ENCODE measurements around the gene TMSB4Y.

TMSB4Y gene

GRCh38 chrY:13703568-13703968 is at the start of gene TMSB4Y:
TSS of gene TMSB4Y (plus strand) at chrY:13703899.
- peak; percentile 28 to 57 for DNase-seq (ENCODE audit: low read depth in 1 of 2, low spot score in 1 of 2)

DNA sequence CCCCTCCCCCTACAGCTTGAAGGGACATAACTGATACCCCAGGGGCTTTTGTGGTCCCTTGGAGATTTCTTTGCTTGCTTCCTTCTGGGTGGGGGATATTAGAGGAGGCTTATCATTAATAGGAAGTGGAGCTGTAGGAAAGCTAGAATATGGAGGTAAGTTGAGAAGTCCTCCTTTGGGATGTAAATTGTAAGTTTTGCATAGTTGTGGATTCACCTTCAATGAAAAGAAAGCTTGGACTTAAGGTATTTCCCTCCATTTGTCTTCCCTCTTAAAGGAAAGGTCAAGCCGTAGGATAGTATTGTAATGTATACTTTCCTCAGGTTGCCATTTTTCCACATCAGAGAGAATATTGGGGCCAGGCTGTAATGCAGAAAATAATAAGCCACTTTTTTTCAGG is 39.5 kb upstream of the TMSB4Y start:
- DNase-seq (ENCODE audit: low read depth in 1 of 2, low spot score in 1 of 2): no peak

DNA sequence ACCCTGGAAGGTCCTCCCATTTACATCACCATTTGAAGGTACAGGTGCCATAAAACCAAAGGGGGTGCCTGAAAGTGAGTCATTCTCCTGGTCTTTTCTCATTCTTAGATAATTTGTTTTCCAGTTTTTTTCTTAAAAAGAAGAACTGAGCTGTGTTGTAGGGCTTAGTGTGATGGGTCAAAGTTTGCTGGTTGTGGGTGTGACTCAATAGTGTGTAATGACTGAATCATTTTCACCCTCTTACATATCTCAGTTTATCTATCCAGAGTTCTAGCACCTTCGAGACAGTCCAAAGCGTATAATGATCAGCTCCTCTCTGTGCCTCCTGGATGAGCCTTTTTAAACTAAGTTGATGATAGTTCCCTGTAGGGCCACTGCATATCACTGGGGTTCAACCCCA is 32.6 kb upstream of the TMSB4Y start:
- DNase-seq (ENCODE audit: low read depth in 1 of 2, low spot score in 1 of 2): no peak

DNA sequence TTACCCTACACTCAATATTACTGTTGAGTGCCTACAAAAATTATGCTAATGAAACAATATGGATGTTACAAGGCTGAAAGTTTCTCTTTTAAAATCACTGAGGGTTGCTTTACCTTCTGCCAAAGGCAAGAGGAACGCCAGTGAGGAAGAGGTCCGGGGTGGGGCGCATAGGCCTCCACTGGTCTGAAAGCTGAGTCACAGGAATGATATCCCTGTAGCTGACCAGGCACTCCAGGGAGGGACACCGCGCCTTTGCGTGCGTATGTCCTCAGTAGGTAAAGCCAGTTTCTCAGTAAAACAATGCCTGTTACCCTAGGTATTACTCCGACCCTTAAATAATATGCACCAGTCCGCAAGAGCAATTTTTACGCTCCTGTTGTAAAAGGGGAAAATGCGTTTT is 1.4 kb upstream of the TMSB4Y start:
- DNase-seq (ENCODE audit: low read depth in 1 of 2, low spot score in 1 of 2): no peak

DNA sequence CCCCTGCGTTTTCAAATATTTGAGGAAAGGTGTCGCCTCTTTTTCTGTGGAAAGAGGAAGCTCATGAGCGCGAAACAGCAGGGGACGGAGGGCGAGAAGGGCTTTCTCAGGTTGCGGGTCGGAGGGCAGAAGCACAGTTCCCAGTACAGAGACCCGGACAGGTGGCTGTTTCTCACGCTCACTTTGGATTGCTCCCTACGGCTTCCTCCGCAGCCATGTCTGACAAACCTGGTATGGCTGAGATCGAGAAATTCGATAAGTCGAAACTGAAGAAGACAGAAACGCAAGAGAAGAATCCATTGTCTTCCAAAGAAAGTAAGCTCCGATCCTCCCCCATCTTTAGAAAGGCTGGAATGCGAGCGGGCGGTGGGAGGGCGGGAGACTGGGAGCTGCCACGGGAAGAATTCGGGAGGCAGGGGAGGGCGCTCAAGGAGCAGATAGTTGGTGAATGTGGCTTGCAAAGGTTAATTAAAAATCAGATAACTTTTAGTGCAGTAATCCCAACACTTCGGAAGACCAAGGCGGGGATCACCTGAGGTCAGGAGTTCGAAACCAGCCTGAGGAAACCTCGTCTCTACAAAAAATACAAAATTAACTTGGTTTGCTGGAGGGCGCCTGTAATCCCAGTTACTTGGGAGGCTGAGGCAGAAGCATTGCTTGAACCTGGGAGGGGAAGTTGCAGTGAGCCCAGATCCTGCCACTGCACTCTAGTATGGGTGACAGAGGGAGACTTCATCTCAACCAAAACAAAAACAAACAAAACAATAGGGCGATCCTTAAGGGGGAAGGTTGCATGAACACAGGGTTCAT is 627 bp downstream of the TMSB4Y start:
- DNase-seq (ENCODE audit: low read depth in 1 of 2, low spot score in 1 of 2): no peak

- no peak for DNase-seq (ENCODE audit: low read depth in 1 of 2, low spot score in 1 of 2)
These were observed 1.5 kb downstream of the TMSB4Y start for GRCh38 chrY:13705197-13705596.

DNA sequence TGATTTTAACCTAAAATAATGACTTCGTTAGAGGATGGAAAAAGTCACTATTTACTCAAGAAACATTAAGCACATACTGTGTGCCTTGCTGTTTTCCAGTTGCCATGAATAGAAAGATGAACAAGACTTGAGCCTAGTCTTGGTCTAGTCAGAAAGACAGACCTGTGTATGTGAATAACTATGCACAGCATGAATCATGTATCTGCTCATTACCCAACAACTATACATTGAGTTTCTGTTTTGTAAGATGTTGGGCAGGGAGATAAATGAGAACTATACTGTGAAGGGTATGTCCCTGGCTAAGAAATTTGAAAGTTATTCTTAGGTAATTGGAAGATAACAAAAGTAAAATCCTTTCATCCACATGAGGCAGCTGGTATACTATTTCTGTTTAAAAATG is 4.3 kb downstream of the TMSB4Y start:
- no peak for DNase-seq (ENCODE audit: low read depth in 1 of 2, low spot score in 1 of 2)

GRCh38 chrY:13718996-13719395 is 15.3 kb downstream of the TMSB4Y start:
- no peak for DNase-seq (ENCODE audit: low read depth in 1 of 2, low spot score in 1 of 2)

DNA sequence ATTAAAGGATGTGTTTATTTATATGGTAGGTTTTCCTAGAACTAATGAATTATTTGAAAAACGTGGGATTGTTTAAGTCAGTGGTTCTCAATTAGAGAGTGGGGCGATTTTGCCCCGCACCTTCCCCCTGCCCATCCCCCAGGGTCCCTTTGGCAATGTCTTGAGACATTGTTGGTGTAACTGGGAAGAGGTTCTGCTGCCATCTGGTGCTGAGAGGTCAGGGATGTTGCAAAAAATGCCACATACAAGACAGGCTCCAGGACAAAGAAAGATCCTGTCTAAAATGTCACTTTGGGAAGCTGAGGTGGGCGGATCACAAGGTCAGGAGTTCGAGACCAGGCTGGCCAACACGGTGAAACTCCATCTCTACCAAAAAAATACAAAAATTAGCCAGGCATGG is 25.8 kb downstream of the TMSB4Y start:
- no peak for DNase-seq (ENCODE audit: low read depth in 1 of 2, low spot score in 1 of 2)

- DNase-seq (ENCODE audit: low read depth in 1 of 2, low spot score in 1 of 2): no peak
These were observed 34.9 kb downstream of the TMSB4Y start for GRCh38 chrY:13738618-13739017.

DNA sequence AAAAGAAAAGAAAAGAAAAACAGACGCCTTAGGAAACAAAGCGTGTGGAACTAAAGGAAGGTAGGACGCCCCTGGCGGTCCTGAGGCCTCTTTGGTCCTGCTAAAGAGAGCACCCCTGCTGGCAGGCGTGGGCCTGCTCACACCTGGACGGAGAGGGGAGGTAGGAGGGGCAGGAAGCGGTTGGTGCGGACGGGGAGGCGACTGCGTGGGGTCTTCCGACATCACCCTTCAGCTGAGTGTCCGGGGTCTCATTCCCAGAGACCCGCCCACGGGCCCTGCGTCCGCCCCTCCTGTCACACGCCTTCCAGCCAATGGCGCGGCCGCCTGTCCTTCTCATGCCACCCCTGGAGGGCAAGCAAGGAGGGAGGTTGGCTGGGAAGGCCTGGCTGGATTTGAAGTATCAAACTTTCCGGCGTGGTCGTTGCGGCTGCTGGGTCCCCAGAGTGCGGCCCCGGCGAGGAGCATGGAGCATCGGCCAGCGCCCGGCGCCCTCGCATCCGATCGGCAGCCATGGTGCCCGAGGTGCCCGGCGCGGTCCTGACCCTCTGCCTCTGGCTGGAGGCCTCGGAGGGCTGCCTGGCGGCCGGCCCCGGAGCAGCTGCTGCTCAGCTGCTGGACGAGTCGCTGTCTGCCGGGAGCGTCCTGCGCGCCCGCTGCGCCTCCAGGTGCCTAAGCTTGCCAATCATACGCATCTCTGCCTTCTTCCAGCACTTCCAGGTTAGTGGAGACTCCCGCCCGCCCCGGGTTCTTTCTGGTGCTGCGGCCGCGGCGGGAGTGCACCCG is 47.8 kb downstream of the TMSB4Y start:
- no peak for DNase-seq (ENCODE audit: low read depth in 1 of 2, low spot score in 1 of 2)

DNA sequence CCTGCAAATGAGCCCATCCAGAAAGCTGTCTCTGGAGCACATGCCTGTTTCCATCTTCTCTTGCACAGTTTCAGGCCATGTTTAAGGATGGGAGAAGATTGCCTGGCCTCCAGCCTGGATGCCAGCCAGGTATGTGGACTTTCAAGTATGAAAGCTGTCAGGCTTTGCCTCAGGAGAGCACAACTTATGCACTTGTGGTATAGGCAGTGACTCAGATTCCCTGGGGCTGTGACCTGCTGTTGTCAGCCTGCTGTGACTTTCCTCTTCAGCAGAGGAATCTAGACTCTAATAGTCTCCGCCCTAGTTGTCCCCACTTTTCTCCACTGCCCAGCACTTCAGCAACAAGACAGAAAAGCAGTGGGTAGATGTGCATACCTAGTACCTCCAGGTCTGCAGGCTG is 51.0 kb downstream of the TMSB4Y start:
- DNase-seq (ENCODE audit: low read depth in 1 of 2, low spot score in 1 of 2): no peak
